ENCODE measurements around the gene ACTR2.

GRCh38 chr2:65186093-65186868 lies 41.4 kb upstream of the ACTR2 start:
- TF ChIP-seq, protein P1, sequence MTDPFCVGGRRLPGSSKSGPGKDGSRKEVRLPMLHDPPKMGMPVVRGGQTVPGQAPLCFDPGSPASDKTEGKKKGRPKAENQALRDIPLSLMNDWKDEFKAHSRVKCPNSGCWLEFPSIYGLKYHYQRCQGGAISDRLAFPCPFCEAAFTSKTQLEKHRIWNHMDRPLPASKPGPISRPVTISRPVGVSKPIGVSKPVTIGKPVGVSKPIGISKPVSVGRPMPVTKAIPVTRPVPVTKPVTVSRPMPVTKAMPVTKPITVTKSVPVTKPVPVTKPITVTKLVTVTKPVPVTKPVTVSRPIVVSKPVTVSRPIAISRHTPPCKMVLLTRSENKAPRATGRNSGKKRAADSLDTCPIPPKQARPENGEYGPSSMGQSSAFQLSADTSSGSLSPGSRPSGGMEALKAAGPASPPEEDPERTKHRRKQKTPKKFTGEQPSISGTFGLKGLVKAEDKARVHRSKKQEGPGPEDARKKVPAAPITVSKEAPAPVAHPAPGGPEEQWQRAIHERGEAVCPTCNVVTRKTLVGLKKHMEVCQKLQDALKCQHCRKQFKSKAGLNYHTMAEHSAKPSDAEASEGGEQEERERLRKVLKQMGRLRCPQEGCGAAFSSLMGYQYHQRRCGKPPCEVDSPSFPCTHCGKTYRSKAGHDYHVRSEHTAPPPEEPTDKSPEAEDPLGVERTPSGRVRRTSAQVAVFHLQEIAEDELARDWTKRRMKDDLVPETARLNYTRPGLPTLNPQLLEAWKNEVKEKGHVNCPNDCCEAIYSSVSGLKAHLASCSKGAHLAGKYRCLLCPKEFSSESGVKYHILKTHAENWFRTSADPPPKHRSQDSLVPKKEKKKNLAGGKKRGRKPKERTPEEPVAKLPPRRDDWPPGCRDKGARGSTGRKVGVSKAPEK (CRISPR knock-in tag; IDR thresholded peaks at IDR 0.05; ENCODE audit: borderline replicate concordance): no peak; the same call in 1 of the 2 replicates
- no peak for TF ChIP-seq ZNF446 (CRISPR knock-in tag; IDR thresholded peaks at IDR 0.05)
- no peak for TF ChIP-seq TAF1 (CRISPR knock-in tag; IDR thresholded peaks at IDR 0.05)
- no peak; the same call in 1 of the 2 replicates for TF ChIP-seq ZNF121 (CRISPR knock-in tag; IDR thresholded peaks at IDR 0.05)
- TF ChIP-seq GRHL1 (CRISPR knock-in tag; conservative IDR thresholded peaks at IDR 0.05): no peak
- no peak for TF ChIP-seq POLR2A (IDR thresholded peaks at IDR 0.05; ENCODE audit: insufficient read depth in 1 of 2, low read depth in 2 of 2, low read length in 2 of 2)

Measured in HepG2 (cell line).